ENCODE measurements around the gene ADAMTS17.

The ADAMTS17 gene

DNA sequence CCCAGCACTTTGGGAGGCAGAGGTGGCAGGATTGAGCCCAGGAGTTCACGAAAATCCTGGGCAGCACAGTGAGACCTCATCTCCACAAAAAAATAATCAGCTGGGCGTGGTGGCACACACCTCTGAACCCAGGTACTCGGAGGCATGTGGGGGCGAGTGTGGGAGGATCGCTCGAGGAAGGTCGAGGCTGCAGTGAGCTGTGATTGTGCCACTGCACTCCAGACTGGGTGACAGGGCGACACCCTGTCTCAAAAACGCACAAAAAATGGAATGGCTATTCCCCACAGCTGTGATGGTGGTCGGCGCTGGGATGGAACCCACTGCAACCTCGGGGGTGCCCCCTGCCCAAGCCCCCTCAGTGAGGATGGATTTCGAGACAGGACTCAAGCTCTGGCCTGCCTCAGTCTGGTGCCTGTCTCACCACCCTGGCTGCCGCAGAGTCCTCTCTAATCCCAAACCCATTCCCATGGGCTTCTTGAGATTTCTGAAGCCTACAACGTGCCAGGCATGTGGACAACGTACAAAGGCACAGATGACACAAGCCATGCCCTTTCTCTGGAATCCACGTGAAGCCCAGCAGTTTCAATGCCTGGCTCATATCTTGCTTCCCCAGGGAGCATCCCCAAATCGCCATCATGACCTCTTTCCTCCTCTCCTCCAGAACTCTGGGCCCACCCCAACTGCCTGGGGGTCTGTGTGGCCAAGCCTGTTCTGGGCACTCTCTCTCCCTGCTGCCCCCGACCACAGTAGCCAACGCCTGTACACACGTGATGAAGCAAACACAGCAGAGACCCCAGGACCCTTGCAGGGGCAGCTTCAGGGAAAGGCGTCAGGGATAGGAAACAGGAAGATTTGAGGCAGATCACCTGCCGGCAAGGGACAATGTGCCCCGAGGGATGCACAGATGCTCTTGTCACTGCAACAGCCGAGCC lies 32.4 kb downstream of the ADAMTS17 start:
- no peak for DNase-seq (ENCODE audit: low read depth in 2 of 2)

DNA sequence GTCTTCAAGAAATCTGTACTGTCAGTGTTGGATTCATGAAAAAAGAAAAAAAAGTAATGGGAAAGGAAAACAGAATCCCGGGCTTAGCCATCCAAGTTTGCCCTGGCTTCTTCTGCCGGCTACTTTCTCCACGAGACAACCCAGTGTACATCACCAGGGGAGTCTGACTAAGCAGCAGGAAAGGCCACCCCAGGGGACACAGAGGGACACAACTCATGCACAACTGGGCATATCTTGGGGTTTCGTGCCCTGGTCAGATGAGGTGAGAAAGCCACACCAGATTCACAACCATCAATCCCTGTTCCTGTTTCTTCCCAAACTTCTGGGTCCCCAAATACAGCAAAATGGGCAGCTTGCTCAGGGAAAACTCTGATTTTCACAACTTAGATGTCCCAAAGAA lies 33.2 kb downstream of the ADAMTS17 start:
- no peak for DNase-seq (ENCODE audit: low read depth in 2 of 2)

DNA sequence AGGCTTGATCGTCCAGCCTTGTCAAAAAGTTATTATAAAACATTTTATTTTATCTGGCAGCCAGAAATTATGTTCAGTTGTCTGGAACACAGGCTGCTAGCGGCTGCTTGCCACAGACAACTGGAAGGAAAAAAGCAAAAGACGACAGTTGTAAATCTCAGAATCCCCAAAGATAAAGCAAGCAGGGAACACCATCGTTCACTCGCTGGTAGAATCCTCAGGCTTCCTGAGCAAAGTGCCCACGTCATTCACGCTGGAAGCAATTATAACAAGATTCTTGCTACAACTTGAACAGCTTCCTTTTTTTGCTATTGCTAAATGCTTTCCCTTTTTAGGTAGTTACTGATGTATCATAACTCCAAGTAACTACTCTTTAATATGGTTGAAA lies 33.6 kb downstream of the ADAMTS17 start:
- DNase-seq (ENCODE audit: low read depth in 2 of 2): no peak

DNA sequence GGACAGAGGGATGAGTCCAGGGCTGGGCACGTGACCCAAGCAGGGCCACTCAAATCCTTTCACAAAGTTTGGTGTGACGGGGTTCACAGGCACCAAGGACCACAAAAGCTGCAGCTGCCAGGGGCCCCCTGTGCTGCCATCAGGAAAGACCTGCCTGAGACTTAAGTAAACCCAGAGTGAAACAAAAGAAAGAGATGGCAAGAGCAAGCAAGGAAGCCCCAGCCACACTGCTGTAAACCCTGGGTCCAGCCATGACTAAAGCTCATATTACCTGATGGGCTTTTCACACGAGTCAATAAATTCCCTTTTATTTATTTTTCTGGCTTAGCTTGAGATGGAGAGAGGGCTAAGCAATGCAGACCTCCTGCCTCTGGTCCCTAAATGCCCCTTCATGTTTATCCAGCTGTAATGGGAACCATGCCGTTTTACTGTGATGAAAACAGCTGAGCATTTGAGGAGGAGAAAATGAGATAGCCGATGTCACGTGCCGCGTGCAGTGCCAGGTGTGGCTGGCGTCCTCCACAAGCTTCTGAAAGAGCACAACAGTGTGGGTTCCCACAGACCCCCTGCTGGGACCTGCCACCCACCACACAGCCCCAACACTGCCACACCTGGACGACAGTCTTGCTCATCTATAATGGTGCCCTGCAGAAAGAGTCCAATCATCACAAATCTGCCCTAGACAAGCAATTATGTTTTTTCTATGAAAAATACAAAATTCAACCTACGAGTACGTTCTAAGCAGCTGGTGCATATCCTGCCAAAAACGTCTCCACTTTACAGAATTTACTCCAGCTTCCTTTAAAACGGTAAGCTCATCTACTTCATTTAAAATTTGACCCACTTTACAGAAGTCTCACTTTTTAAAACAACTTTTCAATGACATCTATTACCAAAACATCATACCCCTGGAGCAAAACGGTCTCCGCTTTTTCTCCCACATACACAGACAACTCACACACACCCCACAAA lies 34.2 kb downstream of the ADAMTS17 start:
- DNase-seq (ENCODE audit: low read depth in 2 of 2): no peak

DNA sequence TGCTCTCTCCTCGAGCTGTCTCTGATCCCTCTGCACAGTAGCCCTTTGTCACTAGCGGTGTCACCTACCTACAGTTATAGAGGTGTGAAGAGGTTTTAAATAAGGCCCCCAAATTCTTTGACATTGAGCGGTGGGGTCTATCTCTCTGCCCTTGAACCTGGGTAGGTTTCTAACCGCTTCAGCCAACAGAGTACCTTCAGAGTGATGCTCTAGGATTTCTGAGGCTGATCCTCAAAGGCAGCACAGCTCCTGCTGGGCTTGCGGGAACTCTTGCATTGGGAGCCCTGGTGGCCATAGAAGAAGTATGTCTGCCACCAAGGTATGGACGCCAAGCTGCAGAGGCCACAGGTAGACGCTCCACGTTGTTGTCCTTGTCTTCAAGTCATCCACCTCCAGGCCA lies 35.7 kb downstream of the ADAMTS17 start:
- DNase-seq (ENCODE audit: low read depth in 2 of 2): no peak

DNA sequence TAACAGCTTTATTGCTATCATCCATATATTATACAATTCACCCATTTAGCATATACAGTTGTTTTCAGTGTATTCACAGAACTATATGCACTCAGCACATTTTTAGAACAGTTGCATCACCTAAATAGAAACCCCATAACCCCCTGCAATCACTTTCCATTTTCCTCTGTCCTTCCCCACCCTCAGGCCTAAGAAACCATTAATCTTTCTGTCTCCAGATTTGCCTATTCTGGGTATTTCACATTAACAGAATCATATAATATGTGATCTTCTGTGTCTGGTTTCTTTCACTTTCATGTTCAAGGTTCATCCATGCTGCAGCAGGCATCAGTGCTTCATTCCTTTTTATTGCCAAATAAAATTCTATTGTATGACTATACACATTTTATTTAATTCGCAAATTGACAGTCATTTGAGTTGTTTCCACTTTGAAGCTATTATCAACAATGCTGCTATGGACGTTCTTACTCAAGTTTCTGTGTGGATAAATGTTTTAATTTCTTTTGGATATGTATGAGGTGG lies 39.8 kb downstream of the ADAMTS17 start:
- DNase-seq (ENCODE audit: low read depth in 2 of 2): no peak

DNA sequence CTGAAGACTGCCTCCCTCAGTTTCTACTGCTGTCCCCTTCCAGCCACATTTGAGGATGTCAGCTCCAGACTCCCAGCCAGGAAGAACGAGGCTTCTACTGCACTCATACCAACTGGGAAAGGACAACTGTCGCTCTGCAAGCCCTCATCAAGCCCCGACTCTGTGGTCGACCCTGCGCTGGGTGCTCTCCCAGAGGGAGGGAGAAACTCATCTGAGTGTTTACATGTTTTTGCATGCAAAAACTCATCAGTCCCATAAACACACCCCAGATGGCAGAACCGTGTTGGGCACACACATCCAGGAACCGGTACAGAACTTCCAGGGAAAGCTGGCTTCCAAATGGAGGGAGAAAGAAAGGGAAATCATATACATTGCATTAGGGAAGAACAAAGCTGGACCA lies 43.5 kb downstream of the ADAMTS17 start:
- no peak for DNase-seq (ENCODE audit: low read depth in 2 of 2)

DNA sequence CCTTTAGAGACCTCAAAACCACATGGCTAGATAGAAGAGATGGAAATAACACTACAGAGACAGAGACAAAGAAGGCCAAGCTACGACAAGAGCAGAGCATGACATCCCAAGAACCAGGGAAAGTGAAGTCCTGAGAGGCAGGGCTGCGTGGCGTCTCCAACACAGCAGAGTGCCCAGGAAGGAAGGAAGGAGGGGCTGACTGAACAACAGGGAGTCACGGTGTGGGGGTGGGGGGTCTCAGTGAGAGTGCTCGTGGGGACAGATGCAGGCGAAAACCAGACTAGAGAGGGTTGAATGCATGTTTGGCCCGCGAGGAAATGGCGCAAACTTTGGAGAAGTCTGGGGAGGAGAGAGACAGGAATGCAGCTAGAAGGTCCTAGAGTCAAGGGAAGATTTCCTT lies 44.0 kb downstream of the ADAMTS17 start:
- no peak for DNase-seq (ENCODE audit: low read depth in 2 of 2)

DNA sequence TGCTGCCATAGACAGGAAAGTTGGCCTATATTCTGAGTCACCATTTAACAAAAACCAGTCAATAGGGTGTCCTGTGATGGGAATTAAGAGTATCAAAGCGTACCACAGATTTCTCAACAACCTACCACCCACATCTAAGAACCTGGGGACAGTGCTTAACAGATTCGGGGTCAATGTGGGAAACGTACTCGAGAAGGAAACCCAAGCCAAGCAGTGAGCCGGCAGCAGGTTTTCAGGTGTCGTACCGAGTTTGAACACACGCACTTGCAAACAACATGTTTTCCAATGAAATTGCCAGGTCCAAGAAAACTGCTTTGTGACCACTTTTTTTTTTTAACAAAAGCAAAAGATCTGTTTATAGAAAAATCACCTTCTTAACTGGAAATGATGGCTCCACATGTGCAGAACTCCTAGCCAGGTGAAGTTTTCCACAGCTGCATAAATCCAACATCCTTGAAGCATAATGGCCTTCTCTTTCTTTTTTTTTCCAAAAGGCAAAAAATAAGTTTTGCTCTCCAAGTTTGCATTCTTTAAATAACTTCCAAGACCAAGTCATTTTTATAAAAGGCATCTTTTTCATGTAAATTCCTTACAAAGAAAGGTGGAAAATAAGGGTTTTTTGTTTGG lies 45.7 kb downstream of the ADAMTS17 start:
- DNase-seq (ENCODE audit: low read depth in 2 of 2): no peak

DNA sequence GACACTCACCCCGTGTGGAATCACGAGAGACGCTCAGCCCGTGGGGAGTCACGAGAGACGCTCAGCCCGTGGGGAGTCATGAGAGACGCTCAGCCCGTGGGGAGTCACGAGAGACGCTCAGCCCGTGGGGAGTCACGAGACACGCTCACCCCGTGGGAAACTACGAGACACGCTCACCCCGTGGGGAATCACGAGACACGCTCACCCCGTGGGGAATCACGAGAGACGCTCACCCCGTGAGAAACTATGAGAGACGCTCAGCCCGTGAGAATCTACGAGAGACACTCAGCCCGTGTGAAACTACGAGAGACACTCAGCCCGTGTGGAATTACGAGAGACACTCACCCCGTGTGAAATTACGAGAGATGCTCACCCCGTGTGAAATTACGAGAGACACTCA lies 49.8 kb downstream of the ADAMTS17 start:
- DNase-seq (ENCODE audit: low read depth in 2 of 2): no peak

DNA sequence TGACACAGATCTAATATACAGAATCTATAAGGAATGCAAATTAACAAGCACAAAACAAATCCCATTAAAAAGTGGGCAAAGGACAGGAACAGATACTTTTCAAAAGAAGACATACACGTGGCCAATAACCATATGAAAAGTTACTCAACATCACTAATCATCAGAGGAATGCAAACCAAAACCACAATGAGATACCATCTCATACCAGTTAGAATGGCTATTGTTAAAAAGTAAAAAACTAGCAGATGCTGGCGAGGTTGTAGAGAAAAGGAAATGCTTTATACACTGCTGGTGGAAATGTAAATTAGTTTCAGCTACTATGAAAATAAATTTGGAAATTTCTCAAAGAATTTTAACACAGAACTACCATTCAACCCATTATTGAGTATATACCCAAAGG lies 50.7 kb downstream of the ADAMTS17 start:
- DNase-seq (ENCODE audit: low read depth in 2 of 2): no peak

DNA sequence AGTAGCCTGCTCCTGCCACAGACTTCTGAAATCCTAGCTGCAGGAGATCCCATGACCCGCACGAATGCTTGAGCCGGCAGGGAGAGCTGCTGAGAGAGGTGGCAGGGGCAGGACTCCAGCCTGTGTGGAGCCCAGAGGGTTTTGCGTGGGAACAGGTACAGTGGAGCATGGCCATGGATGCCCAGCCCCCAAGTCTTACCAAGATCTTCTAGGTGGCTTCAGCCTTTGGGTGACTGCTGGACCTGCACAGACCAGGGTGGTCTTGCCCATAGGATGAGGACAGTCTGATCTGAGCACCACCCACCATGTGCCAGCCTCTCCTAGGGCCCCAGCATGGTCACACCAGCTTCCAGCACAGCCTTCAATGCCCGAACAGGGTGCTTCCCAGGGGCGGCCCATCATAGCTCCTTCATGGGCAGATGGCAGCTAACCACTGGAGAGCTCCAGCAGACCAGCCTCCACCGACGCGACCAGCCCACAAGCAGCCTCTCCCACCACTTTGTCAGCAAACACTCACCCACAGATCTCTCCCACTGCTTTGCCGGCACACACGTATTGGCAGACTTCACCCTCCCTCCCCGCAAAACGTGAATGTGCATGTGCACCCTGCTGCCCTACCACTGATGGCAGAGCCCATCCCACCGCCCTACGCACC lies 56.0 kb downstream of the ADAMTS17 start:
- no peak for DNase-seq (ENCODE audit: low read depth in 2 of 2)

DNA sequence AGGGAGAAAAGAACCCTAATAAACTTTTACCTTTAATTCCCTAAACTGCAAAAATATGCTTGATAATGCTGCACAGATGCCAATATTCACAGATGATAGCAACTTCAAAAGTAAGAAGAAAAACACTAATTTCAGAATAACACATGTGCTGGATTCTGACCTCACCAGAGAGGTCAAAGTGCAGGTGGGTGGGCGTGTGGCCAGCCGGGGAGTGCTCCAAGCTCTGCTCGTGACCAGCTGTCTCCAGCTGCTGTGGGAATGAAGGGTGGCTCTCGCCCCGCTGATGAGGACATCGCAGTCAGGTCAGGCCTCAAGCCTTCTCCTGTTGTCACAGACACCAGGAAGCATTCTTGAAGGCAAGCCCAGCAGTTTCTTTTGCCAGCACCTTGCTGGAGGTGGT lies 57.1 kb downstream of the ADAMTS17 start:
- no peak for DNase-seq (ENCODE audit: low read depth in 2 of 2)

DNA sequence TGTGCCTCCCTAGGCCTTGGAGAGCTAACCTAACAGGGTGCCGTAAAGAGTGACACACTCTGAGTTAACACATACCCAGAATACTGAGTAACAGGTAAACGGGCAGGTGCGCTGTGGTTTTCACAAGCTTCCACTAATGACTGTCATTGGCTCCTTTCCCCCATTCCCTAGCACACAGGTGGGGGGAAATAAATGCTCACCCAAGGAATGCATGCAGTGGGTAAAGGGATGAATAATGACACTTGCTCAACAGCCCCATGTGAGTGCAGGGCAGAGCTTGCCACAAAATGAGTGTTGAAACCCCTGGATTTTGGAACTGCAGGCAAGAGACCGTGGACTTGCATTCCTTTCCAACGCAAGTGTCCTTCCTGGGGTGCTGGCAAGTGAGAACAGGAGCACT lies 57.6 kb downstream of the ADAMTS17 start:
- DNase-seq (ENCODE audit: low read depth in 2 of 2): no peak

DNA sequence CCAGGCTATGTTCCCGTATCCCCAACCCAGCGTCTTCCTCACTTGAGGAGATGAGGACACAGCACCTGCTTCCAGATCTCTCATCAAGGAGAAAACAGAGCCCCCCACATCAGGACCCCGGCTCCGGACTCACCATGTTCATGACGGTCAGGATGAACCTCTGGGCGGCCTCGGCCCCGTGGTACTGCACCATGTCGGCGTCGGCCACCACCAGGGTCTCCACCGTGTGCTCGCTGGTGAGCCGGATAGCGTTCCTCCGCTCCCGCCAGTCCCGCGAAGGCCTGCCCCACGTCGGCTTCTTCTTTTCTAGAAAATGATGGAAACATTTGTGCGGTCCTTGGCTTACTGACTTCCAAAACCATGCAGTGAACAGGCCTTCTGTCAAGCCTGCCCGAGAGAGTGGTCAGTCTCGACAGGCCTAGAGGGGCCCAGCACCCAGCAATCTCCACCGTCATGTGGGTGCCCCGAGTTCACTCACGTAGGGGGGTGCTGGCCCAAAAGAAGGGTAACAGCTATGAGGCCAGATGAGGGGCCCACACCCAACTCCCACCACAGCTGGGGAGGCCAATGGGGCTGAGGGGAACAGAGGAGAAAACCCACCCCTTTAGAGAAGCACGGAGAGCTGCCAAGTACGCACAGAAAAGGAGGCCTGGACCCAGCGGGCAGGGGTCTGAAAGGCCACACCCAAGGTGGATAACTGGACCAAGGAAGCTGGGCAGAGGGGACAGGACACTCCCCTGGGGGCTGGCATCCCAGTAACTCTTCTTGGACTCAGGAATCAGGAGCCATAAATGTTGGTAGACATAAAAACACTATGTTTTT lies 60.5 kb downstream of the ADAMTS17 start:
- no peak for DNase-seq (ENCODE audit: low read depth in 2 of 2)

DNA sequence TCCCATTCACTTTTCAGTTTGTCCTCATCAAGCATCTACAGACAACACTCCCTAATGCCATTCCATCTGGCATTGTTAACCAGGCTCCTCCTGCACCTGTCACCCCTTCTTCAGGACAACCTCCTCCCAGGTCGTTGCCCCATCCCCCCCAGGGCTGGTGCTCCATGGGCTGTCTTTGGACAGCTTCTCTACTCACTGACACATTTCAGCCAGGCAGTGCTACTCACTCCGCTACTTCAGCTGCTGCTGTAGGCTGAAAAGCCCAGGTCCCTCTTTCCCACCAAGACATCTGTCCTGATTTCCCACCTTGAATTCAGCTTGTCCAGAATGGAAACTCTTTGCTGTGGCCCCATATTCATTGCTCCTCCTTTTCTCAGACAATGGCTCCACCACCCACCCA lies 61.9 kb downstream of the ADAMTS17 start:
- no peak for DNase-seq (ENCODE audit: low read depth in 2 of 2)

DNA sequence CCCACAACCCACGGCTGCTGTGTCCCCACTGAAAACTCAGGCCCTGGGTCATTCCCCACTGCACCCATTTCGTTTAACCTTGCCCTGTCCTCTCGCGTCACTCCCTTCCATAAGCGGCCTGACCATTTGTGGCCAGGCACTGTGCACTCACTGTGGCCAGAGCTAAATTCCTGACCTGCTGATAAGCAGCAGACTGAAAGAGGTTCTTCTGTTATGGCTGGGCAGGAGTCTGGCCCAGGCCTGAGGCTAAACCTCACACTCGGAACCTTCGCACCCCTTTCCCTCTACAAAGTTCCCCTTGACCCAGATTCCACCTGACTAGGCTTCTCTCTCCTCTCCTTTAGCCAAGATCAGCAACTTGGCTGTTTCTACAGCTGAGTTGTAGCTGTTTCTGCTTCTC lies 62.3 kb downstream of the ADAMTS17 start:
- no peak for DNase-seq (ENCODE audit: low read depth in 2 of 2)

DNA sequence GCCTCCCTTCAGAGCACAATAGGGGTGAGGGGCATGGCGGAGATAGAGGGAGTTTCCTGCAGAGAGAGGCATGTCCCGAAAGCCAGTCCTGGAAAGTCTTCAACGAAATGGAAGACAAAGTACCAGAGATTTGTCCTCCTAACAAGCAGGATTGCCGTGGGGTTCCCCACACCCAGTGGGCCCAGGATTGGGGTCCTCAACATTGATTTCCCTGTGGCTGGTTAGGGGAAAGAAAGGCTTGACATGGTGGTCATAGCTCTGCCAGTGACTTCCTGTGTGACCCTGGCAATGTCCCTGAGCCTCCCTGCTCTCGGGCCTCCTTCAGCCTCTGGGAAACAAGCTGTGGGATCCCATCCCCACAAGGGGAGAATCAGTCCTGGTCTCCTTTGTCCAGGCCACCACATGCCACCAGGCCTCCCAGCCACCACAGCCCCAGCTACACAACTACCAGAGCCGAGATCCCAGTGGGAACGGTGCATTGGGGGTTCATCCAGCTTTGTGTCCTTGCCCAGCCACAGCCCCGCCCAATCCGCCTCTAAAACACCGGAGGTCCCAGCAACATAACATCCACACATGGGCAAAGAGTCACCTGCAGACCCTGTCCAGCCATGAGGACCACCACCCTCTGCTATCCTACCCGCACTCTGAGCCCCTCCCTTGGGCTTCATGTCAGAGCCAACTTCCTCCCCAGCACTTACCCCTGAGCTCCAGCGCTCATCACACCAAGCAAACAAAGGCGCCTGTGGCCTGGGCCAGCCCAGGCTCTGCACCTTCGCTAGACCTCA lies 63.0 kb downstream of the ADAMTS17 start:
- DNase-seq (ENCODE audit: low read depth in 2 of 2): no peak

DNA sequence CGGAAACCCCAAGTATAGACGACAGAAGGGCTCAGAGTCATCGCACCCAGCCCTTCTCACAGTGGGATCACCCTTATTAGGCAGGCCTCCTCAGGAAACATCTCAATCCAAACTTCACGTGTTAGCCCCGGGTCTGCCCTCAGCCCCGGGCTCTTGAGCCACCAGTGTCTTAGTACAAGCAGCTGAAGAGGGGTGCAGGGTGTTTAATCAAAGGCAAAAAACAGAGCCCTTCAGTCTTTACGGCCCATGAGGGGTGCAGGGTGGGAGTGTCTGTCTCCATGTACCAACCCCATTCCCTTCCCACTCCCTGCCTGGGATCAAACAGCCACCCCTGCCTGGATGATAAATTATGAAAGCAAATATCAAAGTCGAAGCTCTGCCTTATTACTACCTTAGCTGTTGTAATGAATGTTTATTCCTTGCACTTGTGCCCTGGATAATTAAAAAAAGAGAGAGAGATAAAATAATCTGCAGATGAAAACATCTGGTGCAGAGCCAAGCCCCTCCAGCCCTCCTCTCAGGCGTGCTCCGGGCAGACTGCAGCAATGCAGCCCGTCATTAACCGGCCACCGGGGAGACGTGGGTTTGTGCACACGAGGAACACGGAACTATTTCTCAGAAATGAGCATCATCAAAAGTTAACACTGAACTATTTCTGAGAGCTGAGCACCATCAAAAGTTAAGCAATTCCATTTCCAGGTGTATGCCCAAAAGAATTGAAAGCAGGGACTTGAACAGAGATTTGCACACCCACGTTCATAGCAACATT lies 64.5 kb downstream of the ADAMTS17 start:
- no peak for DNase-seq (ENCODE audit: low read depth in 2 of 2)
